A673 (cell line): ENCODE results near the gene TMX2.

Experiments
- CTCF ChIP-seq: fragments of 300-800, 200-600 bp; sonication (generic); conservative IDR thresholded peaks from 2 replicates; pipeline ENCODE4 v1.5.1; 2017; ENCODE audit warnings: low read depth, mild to moderate bottlenecking, antibody characterized with exemption, low read length, moderate library complexity, mixed read lengths
- EZH2 ChIP-seq: fragments of 200-600 bp; sonication (generic); IDR thresholded peaks from 2 replicates; pipeline ENCODE4 v1.6.1; 2017; ENCODE audit warnings: borderline replicate concordance, low read depth, mild to moderate bottlenecking, mixed read lengths, antibody characterized with exemption, low read length; ENCODE audit not compliant: poor library complexity, severe bottlenecking

- TF ChIP-seq CTCF (no peak), EZH2 (no peak)
These were observed 52.6 kb downstream of the TMX2 start for GRCh38 chr11:57764972-57765371.
